Mucosa of descending colon (tissue), 3 donors: ENCODE measurements around the gene NTMT2. TPM values are rescaled to one million over a fixed set of nuclear protein-coding genes. Genes with fewer than 3 reads are reported as not detected.

Experiments
- ATAC-seq: fragments of 200-7000 bp; cut with Tn5 transposase; one replicate; pipeline ENCODE4 v1.9.1; 2020; ENCODE audit warnings: mild to moderate bottlenecking, moderate library complexity
- DNase-seq, 3 donors: peaks; one replicate each; pipeline ENCODE4 v3.0.0-alpha.2; 2020
- H3K36me3 ChIP-seq: fragments of 200-600 bp; one replicate; pipeline ENCODE4 v1.8.0; 2021; ENCODE audit warnings: low read depth, mild to moderate bottlenecking
- H3K4me1 ChIP-seq: fragments of 200-600 bp; one replicate; pipeline ENCODE4 v1.8.0; 2021; ENCODE audit warnings: low read depth, mild to moderate bottlenecking
- H3K4me3 ChIP-seq: fragments of 200-600 bp; one replicate; pipeline ENCODE4 v1.8.0; 2021; ENCODE audit warnings: mild to moderate bottlenecking
- H3K9me3 ChIP-seq: fragments of 200-600 bp; one replicate; pipeline ENCODE4 v1.8.0; 2021; ENCODE audit warnings: mild to moderate bottlenecking
- CTCF ChIP-seq: fragments of 200-600 bp; IDR thresholded peaks from one replicate; pipeline ENCODE4 v1.8.0; 2022; ENCODE audit warnings: antibody characterized with exemption, mild to moderate bottlenecking
- intact Hi-C, 2 donors: fragments of 100-400 bp; cut with DNase I in 1 of 2; cut with micrococcal nuclease in 1 of 2; formaldehyde crosslinking; loops; one replicate each; pipeline versions ENCODE4 v1.11.0 to v1.11.1; 2022; cut with DNase I, micrococcal nuclease
- total RNA-seq, 3 donors: library from RNA; stranded (reverse); fragmentation: NEBNext Ultra II Directional in 2 of 3; extraction: Animal tissue kit (Norgen Biotek cat#: 25700) in 2 of 3; gene quantifications; one replicate each; pipeline versions ENCODE4 v1.2.1 to v1.2.4, GENCODE V29; 2021 to 2023
- donor health status: DM: no; HTN: no; CAD: no; lungs with moderate emphysema.
- donor health status: DM: no; HTN: no; CAD: no.
- donor health status: DM: no; HTN: yes; CAD: no.

The NTMT2 gene
- total RNA-seq, 3 donors from 2014 or later = not detected

GRCh38 chr1:170200621-170201397, 55.0 kb downstream of the NTMT2 start:
- ATAC-seq (no peak), DNase-seq (no peak)
- TF ChIP-seq CTCF = no peak
- H3K4me3 ChIP-seq = no peak overlapping the region
- no peaks in the 10 kb centered on the region for H3K4me1 ChIP-seq
- no peaks in the 10 kb centered on the region for H3K36me3 ChIP-seq
- H3K9me3 ChIP-seq = no peaks in the 10 kb centered on the region
- intact Hi-C loops = no loop called here

GRCh38 chr1:170203693-170204092, 57.9 kb downstream of the NTMT2 start:
- intact Hi-C loops = no loop called here
- no peak for TF ChIP-seq CTCF
- no peak for ATAC-seq
- no peak for DNase-seq
- Histone ChIP-seq H3K4me3 (no peak overlapping the region), H3K9me3 (no peaks in the 10 kb centered on the region), H3K4me1 (no peaks in the 10 kb centered on the region), H3K36me3 (no peaks in the 10 kb centered on the region)

GRCh38 chr1:170204121-170204520, 58.4 kb downstream of the NTMT2 start:
- ATAC-seq (no peak), DNase-seq (no peak)
- Histone ChIP-seq H3K4me1 (no peaks in the 10 kb centered on the region), H3K9me3 (no peaks in the 10 kb centered on the region), H3K36me3 (no peaks in the 10 kb centered on the region), H3K4me3 (no peak overlapping the region)
- intact Hi-C loops = no loop called here
- no peak for TF ChIP-seq CTCF

GRCh38 chr1:170205301-170205700, 59.5 kb downstream of the NTMT2 start:
- H3K9me3 ChIP-seq = no peaks in the 10 kb centered on the region
- H3K36me3 ChIP-seq = no peaks in the 10 kb centered on the region
- intact Hi-C loops = no loop called here
- no peaks in the 10 kb centered on the region for H3K4me1 ChIP-seq
- ATAC-seq (no peak), DNase-seq (no peak)
- no peak for TF ChIP-seq CTCF
- H3K4me3 ChIP-seq = no peak overlapping the region

GRCh38 chr1:170209125-170209524, 63.4 kb downstream of the NTMT2 start:
- ATAC-seq = no peak

More at GRCh38 chr1:170209125-170209524, 63.4 kb downstream of the NTMT2 start:
- DNase-seq = no peak
- Histone ChIP-seq H3K4me1 (no peaks in the 10 kb centered on the region), H3K9me3 (no peaks in the 10 kb centered on the region), H3K4me3 (no peak overlapping the region), H3K36me3 (no peaks in the 10 kb centered on the region)
- no peak for TF ChIP-seq CTCF
- intact Hi-C loops = no loop called here
